GM21723 (cell line): ENCODE measurements around the gene C11orf54.
A peak's percentile ranks its signal among the peaks of the same experiment; 100 is the strongest.
"Not testable (repeated sequence)": the region's sequence is repeated elsewhere in the genome, so short reads cannot be mapped to it uniquely, and the experiment has no call there.

Experiments
- ATAC-seq: cut with Tn5 transposase; IDR thresholded peaks from one replicate; pipeline ENCODE4 v1.9.1; 2021; ENCODE audit warnings: mild to moderate bottlenecking, moderate library complexity; ENCODE audit not compliant: unreplicated experiment

Gene C11orf54

GRCh38 chr11:93765551-93765950 lies 24.1 kb downstream of the C11orf54 start:
- ATAC-seq, result no peak

GRCh38 chr11:93766504-93766903 lies 25.0 kb downstream of the C11orf54 start:
- no peak for ATAC-seq

GRCh38 chr11:93767018-93767417 lies 25.5 kb downstream of the C11orf54 start:
- ATAC-seq, result no peak

- ATAC-seq, result no peak
Observed at GRCh38 chr11:93770160-93770559, 28.7 kb downstream of the C11orf54 start.

- ATAC-seq, result no peak
Observed at GRCh38 chr11:93772123-93772522, 30.7 kb downstream of the C11orf54 start.

- no peak for ATAC-seq
Observed at GRCh38 chr11:93773045-93773477, 31.6 kb downstream of the C11orf54 start.

GRCh38 chr11:93773601-93774200 lies 32.2 kb downstream of the C11orf54 start:
- no peak for ATAC-seq

GRCh38 chr11:93774560-93774959 lies 33.1 kb downstream of the C11orf54 start:
- not testable (repeated sequence) for ATAC-seq

- no peak for ATAC-seq
Observed at GRCh38 chr11:93775289-93775688, 33.8 kb downstream of the C11orf54 start.

GRCh38 chr11:93783362-93783761 lies 41.9 kb downstream of the C11orf54 start:
- ATAC-seq, result no peak

GRCh38 chr11:93783765-93784144 lies 42.3 kb downstream of the C11orf54 start:
- peak; percentile 52 for ATAC-seq

GRCh38 chr11:93784145-93784934 lies 42.9 kb downstream of the C11orf54 start, which contains the start of gene MED17:
MED17 (plus strand) TSS chr11:93784282; CDS start chr11:93784514, 232 bp downstream.
- ATAC-seq, result peak; percentile 98

- ATAC-seq, result peak; percentile 30
Observed at GRCh38 chr11:93784935-93785360, 43.5 kb downstream of the C11orf54 start.

- ATAC-seq, result no peak
Observed at GRCh38 chr11:93791493-93791892, 50.0 kb downstream of the C11orf54 start.

GRCh38 chr11:93796441-93797231 lies 55.2 kb downstream of the C11orf54 start:
- no peak for ATAC-seq

GRCh38 chr11:93801366-93801765 lies 59.9 kb downstream of the C11orf54 start:
- no peak for ATAC-seq

- ATAC-seq, result no peak
Observed at GRCh38 chr11:93804879-93805278, 63.4 kb downstream of the C11orf54 start.

GRCh38 chr11:93807980-93808379 lies 66.5 kb downstream of the C11orf54 start:
- no peak for ATAC-seq

- no peak for ATAC-seq
Observed at GRCh38 chr11:93813974-93814373, 72.5 kb downstream of the C11orf54 start.
